HCT116 (cell line): ENCODE results near the gene SEPTIN8. TPM values are rescaled to one million over a fixed set of nuclear protein-coding genes. Genes with fewer than 3 reads are reported as not detected.

ENCODE experiments used
- ATAC-seq: fragments of 200-7000 bp; cut with Tn5 transposase; 2 replicates; pipeline ENCODE4 v1.9.1; 2020; ENCODE audit warnings: mild to moderate bottlenecking, moderate library complexity
- BruUV-seq: library from RNA; stranded (reverse); fragments of 400-500 nt; replicated peaks from 2 replicates; lab custom pipeline; 2021; lab: Mats Ljungman, UMichigan
- CTCF ChIA-PET: fragments of 300-600 bp; sonication (Branson Sonifier 250); formaldehyde crosslinking; loops from one replicate; lab custom pipeline; 2021; ENCODE audit warnings: antibody characterized with exemption; lab: Charles Lee
- POLR2A ChIA-PET: fragments of 300-600, 350-600 bp; sonication (Branson Sonifier 250); formaldehyde crosslinking; loops from one replicate; lab custom pipeline; 2021; ENCODE audit warnings: antibody characterized with exemption; lab: Charles Lee
- RAD21 ChIA-PET, 2 experiments: fragments of 300-600 bp; sonication (Branson Sonifier 250); formaldehyde crosslinking; loops; one replicate each; lab custom pipeline; 2023; ENCODE audit warnings: low total read pairs in 2 of 2; ENCODE audit not compliant: uncharacterized antibody in 2 of 2, unreplicated experiment in 2 of 2, low non-redundant PET in 1 of 2; lab: Charles Lee
- DNase-seq: peaks from one replicate; pipeline ENCODE4 v3.0.0-alpha.2; 2010; ENCODE audit warnings: low read depth, low spot score
- H2AFZ ChIP-seq: fragments of 200-600 bp; shearing (Covaris generic), sonication (generic); 2 replicates; pipeline ENCODE4 v1.6.1; 2017; ENCODE audit warnings: low read depth, mixed run types, mixed read lengths, antibody characterized with exemption, low read length; ENCODE audit not compliant: poor library complexity, severe bottlenecking
- H3K27ac ChIP-seq: 2 replicates; pipeline ENCODE4 v1.5.1; 2012; ENCODE audit warnings: low read depth, low read length
- H3K27me3 ChIP-seq: fragments of 200-600 bp; sonication (generic); 2 replicates; pipeline ENCODE4 v1.6.1; 2016; ENCODE audit warnings: mixed run types, low read length, mixed read lengths; ENCODE audit not compliant: insufficient read depth
- H3K36me3 ChIP-seq, 2 experiments: fragments of 200-500 bp in 1 of 2; fragments of 200-600 bp in 1 of 2; sonication (Bioruptor generic) in 1 of 2; sonication (generic) in 1 of 2; 2 replicates each; pipeline versions ENCODE4 v1.5.1 to v1.6.1; 2014 to 2016; ENCODE audit warnings: low read length in 2 of 2, inconsistent platforms in 1 of 2, mixed read lengths in 1 of 2, mixed run types in 1 of 2; ENCODE audit not compliant: insufficient read depth in 2 of 2, control insufficient read depth in 1 of 2
- H3K4me1 ChIP-seq, 2 experiments: fragments of 200-600 bp in 1 of 2; sonication (generic) in 1 of 2; 2 replicates each; pipeline versions ENCODE4 v1.5.1 to v1.6.1; 2012 to 2017; ENCODE audit warnings: low read length in 2 of 2, inconsistent platforms in 1 of 2, mild to moderate bottlenecking in 1 of 2, mixed read lengths in 1 of 2, mixed run types in 1 of 2, moderate library complexity in 1 of 2; ENCODE audit not compliant: insufficient read depth in 2 of 2, control insufficient read depth in 1 of 2
- H3K4me2 ChIP-seq: fragments of 200-600 bp; sonication (generic); 2 replicates; pipeline ENCODE4 v1.6.1; 2017; ENCODE audit warnings: mixed run types, low read length, mixed read lengths
- H3K4me3 ChIP-seq, 2 experiments: fragments of 200-600 bp in 1 of 2; sonication (generic) in 1 of 2; replicated peaks in 1 of 2; 2 replicates each; pipeline ENCODE4 v1.5.1; 2011 to 2016; ENCODE audit warnings: low read length in 2 of 2, control low read depth in 1 of 2, low read depth in 1 of 2, mild to moderate bottlenecking in 1 of 2, mixed read lengths in 1 of 2, mixed run types in 1 of 2
- H3K79me2 ChIP-seq: fragments of 200-600 bp; sonication (generic); 2 replicates; pipeline ENCODE4 v1.6.1; 2017; ENCODE audit warnings: mild to moderate bottlenecking, mixed run types, low read length, moderate library complexity, mixed read lengths; ENCODE audit not compliant: insufficient read depth
- H3K9ac ChIP-seq: fragments of 200-600 bp; sonication (generic); 2 replicates; pipeline ENCODE4 v1.6.1; 2016; ENCODE audit warnings: low read length, mixed read lengths
- H3K9me2 ChIP-seq: fragments of 200-600 bp; sonication (generic), shearing (Covaris generic); 2 replicates; pipeline ENCODE4 v1.6.1; 2017; ENCODE audit warnings: mixed run types, mild to moderate bottlenecking, moderate library complexity; ENCODE audit not compliant: insufficient read depth
- H3K9me3 ChIP-seq, 2 experiments: fragments of 200-500 bp in 1 of 2; fragments of 200-600 bp in 1 of 2; sonication (Bioruptor generic) in 1 of 2; sonication (generic) in 1 of 2; 2 replicates each; pipeline ENCODE4 v1.6.1; 2014 to 2017; ENCODE audit warnings: low read length in 2 of 2, mixed read lengths in 2 of 2, inconsistent platforms in 1 of 2, low read depth in 1 of 2, mild to moderate bottlenecking in 1 of 2, mixed run types in 1 of 2, moderate library complexity in 1 of 2; ENCODE audit not compliant: control insufficient read depth in 1 of 2, insufficient read depth in 1 of 2
- H4K20me1 ChIP-seq: fragments of 200-600 bp; sonication (generic), shearing (Covaris generic); 2 replicates; pipeline ENCODE4 v1.6.1; 2017; ENCODE audit warnings: mixed run types, mild to moderate bottlenecking, moderate library complexity; ENCODE audit not compliant: insufficient read depth
- CBX3 ChIP-seq: IDR thresholded peaks from 2 replicates; pipeline ENCODE4 v1.6.1; 2012; ENCODE audit warnings: low read depth
- CTCF ChIP-seq, 3 experiments: fragments of 200-600 bp in 1 of 3; sonication (generic) in 1 of 3; IDR thresholded peaks in 2 of 3; conservative IDR thresholded peaks in 1 of 3; 2 replicates each; pipeline ENCODE4 v1.5.1; 2012 to 2017; ENCODE audit warnings: low read depth in 2 of 3, low read length in 2 of 3, antibody characterized with exemption in 1 of 3, borderline replicate concordance in 1 of 3, control low read depth in 1 of 3, mild to moderate bottlenecking in 1 of 3, mixed read lengths in 1 of 3, mixed run types in 1 of 3, moderate library complexity in 1 of 3; ENCODE audit not compliant: insufficient read depth in 1 of 3
- EGR1 ChIP-seq: IDR thresholded peaks from 2 replicates; pipeline ENCODE4 v1.6.1; 2012; ENCODE audit warnings: low read depth
- EZH2 ChIP-seq: fragments of 200-600 bp; sonication (generic); IDR thresholded peaks from 2 replicates; pipeline ENCODE4 v1.6.1; 2017; ENCODE audit warnings: antibody characterized with exemption, mixed run types
- EZH2phosphoT487 ChIP-seq: fragments of 200-600 bp; IDR thresholded peaks from 2 replicates; pipeline ENCODE4 v1.6.1; 2018; ENCODE audit warnings: antibody characterized with exemption, borderline replicate concordance
- FOSL1 ChIP-seq: IDR thresholded peaks from 2 replicates; pipeline ENCODE4 v1.6.1; 2012; ENCODE audit warnings: low read depth
- POLR2A ChIP-seq: IDR thresholded peaks from 2 replicates; pipeline ENCODE4 v1.7.0; 2011; ENCODE audit warnings: borderline replicate concordance; ENCODE audit not compliant: insufficient read depth, insufficient read length; ENCODE audit errors: extremely low read depth
- SIN3A ChIP-seq: IDR thresholded peaks from 2 replicates; pipeline ENCODE4 v1.6.1; 2012; ENCODE audit warnings: low read depth
- SP1 ChIP-seq: IDR thresholded peaks from 2 replicates; pipeline ENCODE4 v1.6.1; 2012; ENCODE audit warnings: low read depth
- TCF7L2 ChIP-seq: IDR thresholded peaks from 2 replicates; pipeline ENCODE4 v1.7.0; 2011; ENCODE audit warnings: borderline replicate concordance, inconsistent platforms; ENCODE audit not compliant: insufficient read depth, insufficient read length; ENCODE audit errors: extremely low read depth
- ZBTB33 ChIP-seq: IDR thresholded peaks from 2 replicates; pipeline ENCODE4 v1.6.1; 2011; ENCODE audit warnings: mild to moderate bottlenecking, low read length, moderate library complexity; ENCODE audit not compliant: insufficient replicate concordance; ENCODE audit errors: extremely low read depth
- intact Hi-C: fragments of 100-400 bp; cut with micrococcal nuclease; formaldehyde crosslinking; loops from 2 replicates; pipeline ENCODE4 v1.10.0; 2022
- total RNA-seq: library from RNA; stranded (reverse); gene quantifications from one replicate; pipeline ENCODE4 v1.2.1, GENCODE V29; 2021; ENCODE audit not compliant: unreplicated experiment

SEPTIN8 gene
- total RNA-seq, 1 experiment from 2014 or later, result 34.6 TPM

- ChIA-PET POLR2A (no interaction called here), CTCF (interaction anchor here (5.8 kb wide), 1 partner anchor 10 kb away, joined by 69 read pairs; no protein-coding TSS in a partner anchor), RAD21 (no interaction called here)
- Histone ChIP-seq H3K4me3 (no peak overlapping the region), H3K9me2 (no peaks in the 10 kb centered on the region), H2AFZ (no peak overlapping the region), H4K20me1 (no peaks in the 10 kb centered on the region), H3K27ac (no peak overlapping the region), H3K79me2 (no peaks in the 10 kb centered on the region), H3K4me1 (peaks cover 8 to 18% of the 10 kb centered on the region in 2 experiments), H3K4me2 (no peak overlapping the region), H3K27me3 (no peaks in the 10 kb centered on the region), H3K9ac (no peak overlapping the region)
- no TSS peak for BruUV-seq
- intact Hi-C loops, result no loop called here
- DNase-seq (no peak), ATAC-seq (no peak)
- TF ChIP-seq SP1 (no peak), SIN3A (no peak), FOSL1 (no peak), EZH2phosphoT487 (no peak), EZH2 (no peak), POLR2A (no peak), CTCF (IDR thresholded peaks at IDR 0.05 in 2 of 3, conservative IDR thresholded peaks at IDR 0.05 in 1 of 3; ENCODE audit: borderline replicate concordance in 1 of 3, insufficient read depth in 1 of 3, low read depth in 2 of 3, low read length in 2 of 3) (no peak), CBX3 (no peak), EGR1 (no peak)
- TF ChIP-seq, all 23 proteins: peak for 0
- Histone ChIP-seq H3K9me3 (no peaks in the 10 kb centered on the region), H3K36me3 (no peaks in the 10 kb centered on the region)
These were observed 33.6 kb upstream of the SEPTIN8 start for GRCh38 chr5:132810605-132811004.

GRCh38 chr5:132808866-132809265 lies 31.8 kb upstream of the SEPTIN8 start:
- no peaks in the 10 kb centered on the region for H3K9me2 ChIP-seq
- ATAC-seq (no peak), DNase-seq (no peak)
- H3K4me3 ChIP-seq, result no peak overlapping the region
- CTCF ChIA-PET, result interaction anchor here (5.8 kb wide), 1 partner anchor 11 kb away, joined by 69 read pairs; no protein-coding TSS in a partner anchor
- no peaks in the 10 kb centered on the region for H4K20me1 ChIP-seq
- RAD21 ChIA-PET, result no interaction called here
- no TSS peak for BruUV-seq
- no peaks in the 10 kb centered on the region for H3K36me3 ChIP-seq
- no peaks in the 10 kb centered on the region for H3K79me2 ChIP-seq
- TF ChIP-seq TCF7L2 (no peak), ZBTB33 (no peak), FOSL1 (no peak), CBX3 (no peak), SP1 (no peak), EZH2 (no peak)
- intact Hi-C loops, result no loop called here
- no peak overlapping the region for H3K27ac ChIP-seq
- no peak overlapping the region for H2AFZ ChIP-seq
- H3K9me3 ChIP-seq, result no peaks in the 10 kb centered on the region
- peaks cover 8 to 18% of the 10 kb centered on the region in 2 experiments for H3K4me1 ChIP-seq
- H3K4me2 ChIP-seq, result no peak overlapping the region
- no peaks in the 10 kb centered on the region for H3K27me3 ChIP-seq
- no peak overlapping the region for H3K9ac ChIP-seq
- POLR2A ChIA-PET, result no interaction called here
